ENCODE results near the gene OARD1.

OARD1 gene

GRCh38 chr6:41050536-41050935 is 21.6 kb downstream of the OARD1 start:
- no peak overlapping the region for H3K9ac ChIP-seq (ENCODE audit: low read length)
- H3K36me3 ChIP-seq (ENCODE audit: low read length), result no peaks in the 10 kb centered on the region
- no peaks in the 10 kb centered on the region for H3K9me2 ChIP-seq (replicated peaks; ENCODE audit: insufficient read depth, low read length)
- H3F3A ChIP-seq (ENCODE audit: insufficient read depth), result no peaks in the 10 kb centered on the region
- no peaks in the 10 kb centered on the region for H4K20me1 ChIP-seq (ENCODE audit: low read depth, low read length)
- H3K79me2 ChIP-seq (ENCODE audit: insufficient read depth, low read length), result no peaks in the 10 kb centered on the region
- no peak overlapping the region for H2AFZ ChIP-seq (ENCODE audit: low read depth, low read length, severe bottlenecking)
- H3K27ac ChIP-seq (ENCODE audit: low read depth, low read length), result no peak overlapping the region
- TF ChIP-seq EZH2phosphoT487 (conservative IDR thresholded peaks at IDR 0.05; ENCODE audit: low read length), result no peak
- TF ChIP-seq CTCF (IDR thresholded peaks at IDR 0.05; ENCODE audit: insufficient read depth, low read length, poor library complexity, severe bottlenecking), result no peak
- H3K27me3 ChIP-seq (ENCODE audit: low read length), result no peaks in the 10 kb centered on the region
- H3K4me2 ChIP-seq (ENCODE audit: low read depth, low read length, poor library complexity, severe bottlenecking), result no peak overlapping the region
- no peaks in the 10 kb centered on the region for H3K9me3 ChIP-seq (ENCODE audit: insufficient read depth, low read length)
- no peak overlapping the region for H3K4me3 ChIP-seq (ENCODE audit: insufficient read depth, low read length, poor library complexity, severe bottlenecking)

- Histone ChIP-seq H3K4me2 (ENCODE audit: low read depth, low read length, poor library complexity, severe bottlenecking) (no peak overlapping the region), H3K27ac (ENCODE audit: low read depth, low read length) (no peak overlapping the region), H3K4me3 (ENCODE audit: insufficient read depth, low read length, poor library complexity, severe bottlenecking) (no peak overlapping the region), H3K36me3 (ENCODE audit: low read length) (no peaks in the 10 kb centered on the region), H3F3A (ENCODE audit: insufficient read depth) (no peaks in the 10 kb centered on the region), H2AFZ (ENCODE audit: low read depth, low read length, severe bottlenecking) (no peak overlapping the region), H4K20me1 (ENCODE audit: low read depth, low read length) (no peaks in the 10 kb centered on the region), H3K9me3 (ENCODE audit: insufficient read depth, low read length) (no peaks in the 10 kb centered on the region), H3K27me3 (ENCODE audit: low read length) (no peaks in the 10 kb centered on the region), H3K9me2 (replicated peaks; ENCODE audit: insufficient read depth, low read length) (no peaks in the 10 kb centered on the region), H3K79me2 (ENCODE audit: insufficient read depth, low read length) (no peaks in the 10 kb centered on the region), H3K9ac (ENCODE audit: low read length) (no peak overlapping the region)
- TF ChIP-seq CTCF (IDR thresholded peaks at IDR 0.05; ENCODE audit: insufficient read depth, low read length, poor library complexity, severe bottlenecking) (no peak), EZH2phosphoT487 (conservative IDR thresholded peaks at IDR 0.05; ENCODE audit: low read length) (no peak)
These were observed 22.2 kb downstream of the OARD1 start for GRCh38 chr6:41049955-41050354.

- Histone ChIP-seq H3K36me3 (ENCODE audit: low read length) (no peaks in the 10 kb centered on the region), H3F3A (ENCODE audit: insufficient read depth) (no peaks in the 10 kb centered on the region), H4K20me1 (ENCODE audit: low read depth, low read length) (no peaks in the 10 kb centered on the region), H3K4me2 (ENCODE audit: low read depth, low read length, poor library complexity, severe bottlenecking) (no peak overlapping the region), H3K27me3 (ENCODE audit: low read length) (no peaks in the 10 kb centered on the region), H3K4me3 (ENCODE audit: insufficient read depth, low read length, poor library complexity, severe bottlenecking) (no peak overlapping the region), H3K9ac (ENCODE audit: low read length) (no peak overlapping the region), H3K27ac (ENCODE audit: low read depth, low read length) (no peak overlapping the region), H3K79me2 (ENCODE audit: insufficient read depth, low read length) (no peaks in the 10 kb centered on the region), H3K9me2 (replicated peaks; ENCODE audit: insufficient read depth, low read length) (no peaks in the 10 kb centered on the region), H2AFZ (ENCODE audit: low read depth, low read length, severe bottlenecking) (no peak overlapping the region), H3K9me3 (ENCODE audit: insufficient read depth, low read length) (no peaks in the 10 kb centered on the region)
- no peak for TF ChIP-seq CTCF (IDR thresholded peaks at IDR 0.05; ENCODE audit: insufficient read depth, low read length, poor library complexity, severe bottlenecking)
- TF ChIP-seq EZH2phosphoT487 (conservative IDR thresholded peaks at IDR 0.05; ENCODE audit: low read length), result no peak
These were observed 22.6 kb downstream of the OARD1 start for GRCh38 chr6:41049521-41049920.

Data from SU-DHL-6 (cell line).